Measurements from ENCODE around the gene IQCM.

DNA sequence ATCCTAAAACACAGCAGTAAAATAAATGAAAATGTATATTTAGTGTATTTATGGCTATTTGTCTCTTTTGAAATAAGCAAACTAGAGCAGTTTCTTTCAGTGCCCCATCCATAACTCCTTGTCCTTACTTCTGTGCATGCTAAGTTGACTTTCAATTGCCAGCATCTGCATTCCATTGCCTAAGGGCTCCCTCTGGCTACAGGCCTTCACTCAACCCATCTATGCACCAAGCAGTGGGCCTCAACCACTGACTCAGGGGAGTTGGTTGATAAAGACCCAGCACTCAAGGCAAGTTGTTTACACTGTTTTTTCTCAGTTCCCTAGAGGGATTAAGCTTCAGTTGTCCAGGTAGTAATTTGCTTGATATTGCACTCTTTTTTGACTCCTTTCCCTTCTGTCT lies 265.7 kb downstream of the IQCM start:
- TF ChIP-seq EZH2phosphoT487 (IDR thresholded peaks at IDR 0.05; ENCODE audit: borderline replicate concordance, low read depth, low read length): no peak
- TF ChIP-seq, protein P1, sequence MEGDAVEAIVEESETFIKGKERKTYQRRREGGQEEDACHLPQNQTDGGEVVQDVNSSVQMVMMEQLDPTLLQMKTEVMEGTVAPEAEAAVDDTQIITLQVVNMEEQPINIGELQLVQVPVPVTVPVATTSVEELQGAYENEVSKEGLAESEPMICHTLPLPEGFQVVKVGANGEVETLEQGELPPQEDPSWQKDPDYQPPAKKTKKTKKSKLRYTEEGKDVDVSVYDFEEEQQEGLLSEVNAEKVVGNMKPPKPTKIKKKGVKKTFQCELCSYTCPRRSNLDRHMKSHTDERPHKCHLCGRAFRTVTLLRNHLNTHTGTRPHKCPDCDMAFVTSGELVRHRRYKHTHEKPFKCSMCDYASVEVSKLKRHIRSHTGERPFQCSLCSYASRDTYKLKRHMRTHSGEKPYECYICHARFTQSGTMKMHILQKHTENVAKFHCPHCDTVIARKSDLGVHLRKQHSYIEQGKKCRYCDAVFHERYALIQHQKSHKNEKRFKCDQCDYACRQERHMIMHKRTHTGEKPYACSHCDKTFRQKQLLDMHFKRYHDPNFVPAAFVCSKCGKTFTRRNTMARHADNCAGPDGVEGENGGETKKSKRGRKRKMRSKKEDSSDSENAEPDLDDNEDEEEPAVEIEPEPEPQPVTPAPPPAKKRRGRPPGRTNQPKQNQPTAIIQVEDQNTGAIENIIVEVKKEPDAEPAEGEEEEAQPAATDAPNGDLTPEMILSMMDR (conservative IDR thresholded peaks at IDR 0.05; ENCODE audit: low read length): no peak
